RWPE2 (cell line): ENCODE results near the gene TTL.

Experiments
- ATAC-seq: fragments of 200-7000 bp; cut with Tn5 transposase; 3 replicates; pipeline ENCODE4 v1.9.1; 2021; ENCODE audit warnings: low read depth
- DNase-seq: peaks from one replicate; pipeline ENCODE4 v3.0.0-alpha.2; 2020; ENCODE audit warnings: low spot score
- H3K27ac ChIP-seq: fragments of 450-650 bp; 2 replicates; pipeline ENCODE4 v1.5.1; 2017; ENCODE audit warnings: mild to moderate bottlenecking; ENCODE audit not compliant: poor library complexity, severe bottlenecking
- H3K27me3 ChIP-seq: fragments of 250-450 bp; sonication (Bioruptor Pico); 2 replicates; pipeline ENCODE4 v1.5.1; 2021; ENCODE audit warnings: mild to moderate bottlenecking, moderate library complexity; ENCODE audit not compliant: insufficient read depth, poor library complexity, severe bottlenecking
- H3K36me3 ChIP-seq: fragments of 250-450 bp; sonication (Bioruptor Pico); 2 replicates; pipeline ENCODE4 v1.5.1; 2020; ENCODE audit warnings: low read depth, mild to moderate bottlenecking, moderate library complexity
- H3K4me1 ChIP-seq: fragments of 250-450 bp; sonication (Bioruptor Pico); 2 replicates; pipeline ENCODE4 v1.5.1; 2021; ENCODE audit warnings: mild to moderate bottlenecking, moderate library complexity; ENCODE audit not compliant: insufficient read depth, poor library complexity, severe bottlenecking
- H3K4me3 ChIP-seq: fragments of 250-450 bp; sonication (Bioruptor Pico); 2 replicates; pipeline ENCODE4 v1.5.1; 2021; ENCODE audit warnings: mild to moderate bottlenecking, moderate library complexity; ENCODE audit not compliant: severe bottlenecking
- H3K9me3 ChIP-seq: fragments of 250-450 bp; sonication (Bioruptor Pico); 2 replicates; pipeline ENCODE4 v1.5.1; 2021; ENCODE audit warnings: mild to moderate bottlenecking, moderate library complexity; ENCODE audit not compliant: severe bottlenecking
- TF ChIP-seq, protein P1 (sequence below): fragments of 450-650 bp; IDR thresholded peaks from one replicate; pipeline ENCODE4 v1.5.1; 2017; ENCODE audit warnings: mild to moderate bottlenecking, moderate library complexity; ENCODE audit not compliant: poor library complexity, severe bottlenecking

The TTL gene

DNA sequence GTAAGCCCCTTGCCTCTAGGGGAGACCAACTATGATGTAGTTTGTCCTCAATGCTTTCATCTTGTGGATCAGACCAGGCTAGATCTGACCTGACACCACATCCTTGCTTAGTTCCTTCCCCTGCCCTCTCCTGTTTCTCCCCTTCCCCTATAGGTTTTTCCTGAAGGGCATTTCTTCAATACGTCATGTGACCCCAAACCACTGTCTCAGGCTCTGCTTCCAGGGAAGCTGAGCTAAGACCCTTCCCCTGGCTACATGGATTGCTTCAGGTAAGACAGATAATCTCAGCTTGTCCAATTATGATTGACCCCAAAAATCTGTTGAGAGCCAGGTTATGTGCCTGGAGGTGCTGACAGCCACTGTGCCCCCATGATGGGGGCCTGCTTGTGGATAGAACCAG lies 22.6 kb upstream of the TTL start:
- H3K36me3 ChIP-seq, result no peaks in the 10 kb centered on the region
- H3K27me3 ChIP-seq, result peaks cover 6% of the 10 kb centered on the region
- H3K27ac ChIP-seq, result no peak overlapping the region
- TF ChIP-seq, protein P1, sequence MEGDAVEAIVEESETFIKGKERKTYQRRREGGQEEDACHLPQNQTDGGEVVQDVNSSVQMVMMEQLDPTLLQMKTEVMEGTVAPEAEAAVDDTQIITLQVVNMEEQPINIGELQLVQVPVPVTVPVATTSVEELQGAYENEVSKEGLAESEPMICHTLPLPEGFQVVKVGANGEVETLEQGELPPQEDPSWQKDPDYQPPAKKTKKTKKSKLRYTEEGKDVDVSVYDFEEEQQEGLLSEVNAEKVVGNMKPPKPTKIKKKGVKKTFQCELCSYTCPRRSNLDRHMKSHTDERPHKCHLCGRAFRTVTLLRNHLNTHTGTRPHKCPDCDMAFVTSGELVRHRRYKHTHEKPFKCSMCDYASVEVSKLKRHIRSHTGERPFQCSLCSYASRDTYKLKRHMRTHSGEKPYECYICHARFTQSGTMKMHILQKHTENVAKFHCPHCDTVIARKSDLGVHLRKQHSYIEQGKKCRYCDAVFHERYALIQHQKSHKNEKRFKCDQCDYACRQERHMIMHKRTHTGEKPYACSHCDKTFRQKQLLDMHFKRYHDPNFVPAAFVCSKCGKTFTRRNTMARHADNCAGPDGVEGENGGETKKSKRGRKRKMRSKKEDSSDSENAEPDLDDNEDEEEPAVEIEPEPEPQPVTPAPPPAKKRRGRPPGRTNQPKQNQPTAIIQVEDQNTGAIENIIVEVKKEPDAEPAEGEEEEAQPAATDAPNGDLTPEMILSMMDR, result no peak
- ATAC-seq, result no peak
- DNase-seq, result no peak
- H3K9me3 ChIP-seq, result no peaks in the 10 kb centered on the region
- H3K4me3 ChIP-seq, result no peak overlapping the region
- H3K4me1 ChIP-seq, result no peaks in the 10 kb centered on the region

- no peaks in the 10 kb centered on the region for H3K36me3 ChIP-seq
Observed at GRCh38 chr2:112462178-112462577, 19.8 kb upstream of the TTL start.

GRCh38 chr2:112463256-112463655 lies 18.7 kb upstream of the TTL start:
- Histone ChIP-seq H3K9me3 (no peaks in the 10 kb centered on the region), H3K4me3 (no peak overlapping the region), H3K36me3 (no peaks in the 10 kb centered on the region), H3K27ac (no peak overlapping the region), H3K4me1 (no peaks in the 10 kb centered on the region), H3K27me3 (peaks cover 6% of the 10 kb centered on the region)
- TF ChIP-seq, protein P1, result no peak
- ATAC-seq (no peak), DNase-seq (no peak)

More at GRCh38 chr2:112462178-112462577, 19.8 kb upstream of the TTL start:
- no peak overlapping the region for H3K4me3 ChIP-seq
- no peak overlapping the region for H3K27ac ChIP-seq
- ATAC-seq, result no peak
- DNase-seq, result no peak
- peaks cover 6% of the 10 kb centered on the region for H3K27me3 ChIP-seq
- TF ChIP-seq, protein P1, result no peak
- H3K9me3 ChIP-seq, result no peaks in the 10 kb centered on the region
- no peaks in the 10 kb centered on the region for H3K4me1 ChIP-seq

GRCh38 chr2:112465382-112465781 lies 16.6 kb upstream of the TTL start:
- Histone ChIP-seq H3K4me3 (no peak overlapping the region), H3K27me3 (peaks cover 6% of the 10 kb centered on the region), H3K36me3 (no peaks in the 10 kb centered on the region), H3K27ac (no peak overlapping the region), H3K9me3 (no peaks in the 10 kb centered on the region), H3K4me1 (no peaks in the 10 kb centered on the region)
- DNase-seq (no peak), ATAC-seq (no peak)
- TF ChIP-seq, protein P1, result no peak

- Histone ChIP-seq H3K4me3 (no peak overlapping the region), H3K27ac (no peak overlapping the region), H3K9me3 (no peaks in the 10 kb centered on the region), H3K36me3 (no peaks in the 10 kb centered on the region), H3K4me1 (no peaks in the 10 kb centered on the region), H3K27me3 (no peaks in the 10 kb centered on the region)
- TF ChIP-seq, protein P1, result no peak
- ATAC-seq, result no peak
- DNase-seq, result no peak
Observed at GRCh38 chr2:112472547-112473263, 9.3 kb upstream of the TTL start.
